Hematopoietic multipotent progenitor cell treated with erythropoietin and hydrocortisone succinate and interleukin-3 and kit ligand, for 8 days (in vitro differentiated cells): Measurements from ENCODE around the gene C16orf86.

Experiments
- DNase-seq: peaks from one replicate; pipeline ENCODE4 v3.0.0-alpha.2; 2015

C16orf86 gene

DNA sequence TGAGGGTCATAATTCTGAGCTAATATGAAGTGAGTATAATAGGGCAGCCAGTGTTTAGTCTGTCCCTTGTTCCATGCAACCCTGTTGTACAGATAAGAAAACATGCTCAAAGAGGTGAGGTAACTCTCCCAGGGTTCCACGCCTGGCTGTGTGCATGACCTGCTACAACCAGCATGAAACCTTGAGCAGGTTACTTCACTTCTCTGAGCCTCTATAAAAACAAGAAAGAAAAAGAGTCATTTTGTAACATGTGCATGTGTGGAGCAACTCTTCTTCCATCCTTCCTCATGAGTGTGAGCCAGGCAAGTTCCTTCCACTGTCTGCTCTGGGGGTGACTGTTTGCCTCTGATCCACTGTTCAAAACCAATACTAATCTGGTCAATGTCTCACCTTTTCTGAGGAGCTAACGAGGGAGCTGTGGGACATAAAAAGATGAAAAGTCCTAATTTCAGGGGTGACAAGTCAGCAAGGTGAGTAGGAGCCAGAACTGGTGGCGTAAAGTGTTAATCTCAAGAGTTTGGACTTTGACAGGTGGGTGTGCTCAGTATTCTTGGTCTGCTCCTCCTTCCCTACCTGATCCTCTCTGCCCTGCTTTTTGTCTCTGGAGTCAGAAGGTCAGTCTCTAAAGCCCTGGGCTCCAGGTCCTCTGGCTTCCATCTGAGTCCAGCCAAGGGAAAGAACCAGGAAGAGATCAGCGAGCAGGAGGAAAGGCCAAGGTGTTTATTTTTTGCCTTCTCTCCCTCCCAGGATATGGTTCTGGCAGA lies 31.0 kb downstream of the C16orf86 start:
- no peak for DNase-seq

DNA sequence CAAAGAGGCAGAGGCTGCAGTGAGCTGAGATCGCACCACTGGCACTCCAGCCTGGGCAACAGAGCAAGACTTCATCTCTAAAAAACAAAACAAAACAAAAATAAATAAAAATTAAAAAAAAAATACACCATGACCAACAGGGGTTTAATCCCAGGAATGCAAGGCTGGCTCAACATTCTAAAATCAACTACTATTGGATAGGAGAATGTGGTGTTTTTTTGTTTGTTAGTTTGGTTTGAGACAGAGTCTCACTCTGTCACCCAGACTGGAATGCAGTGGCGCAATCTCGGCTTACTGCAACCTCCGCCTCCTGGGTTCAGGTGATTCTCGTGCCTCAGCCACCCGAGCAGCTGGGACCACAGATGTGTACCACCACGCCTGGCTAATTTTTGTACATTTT lies 32.7 kb downstream of the C16orf86 start:
- DNase-seq, result no peak

DNA sequence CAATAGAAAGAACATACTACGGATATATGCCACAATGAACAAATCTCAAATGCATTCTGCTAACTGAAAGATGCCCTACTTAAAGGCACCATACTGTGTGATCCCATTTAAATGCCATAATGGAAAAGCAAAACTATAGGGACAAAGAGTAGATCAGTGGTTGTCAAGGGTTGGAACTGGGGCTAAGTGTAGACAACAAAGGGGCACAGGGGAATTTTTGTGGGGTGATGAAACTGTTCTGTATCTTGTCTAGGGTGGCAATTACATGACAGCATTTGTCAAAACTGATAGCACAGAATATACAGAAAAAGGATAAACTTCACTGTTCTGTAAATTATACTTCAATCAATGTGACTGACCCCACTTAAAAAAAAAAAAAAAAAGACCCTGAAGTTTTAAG lies 34.8 kb downstream of the C16orf86 start:
- no peak for DNase-seq

DNA sequence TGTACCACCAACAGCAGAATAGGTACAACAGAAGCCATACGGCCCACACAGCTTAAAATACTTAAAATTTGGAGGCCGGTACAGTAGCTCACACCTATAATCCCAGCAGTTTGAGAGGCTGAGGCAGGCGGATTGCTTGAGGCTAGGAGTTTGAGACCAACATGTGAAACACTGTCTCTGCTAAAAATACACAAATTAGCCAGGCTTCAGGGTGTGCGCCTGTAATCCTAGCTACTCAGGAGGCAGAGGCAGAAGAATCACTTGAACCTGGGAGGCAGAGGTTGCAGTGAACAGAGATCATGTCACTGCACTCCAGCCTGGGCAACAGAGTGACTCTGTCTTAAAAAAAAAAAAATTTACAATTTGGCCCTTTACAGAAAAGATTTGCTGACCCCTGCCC lies 35.5 kb downstream of the C16orf86 start:
- no peak for DNase-seq

DNA sequence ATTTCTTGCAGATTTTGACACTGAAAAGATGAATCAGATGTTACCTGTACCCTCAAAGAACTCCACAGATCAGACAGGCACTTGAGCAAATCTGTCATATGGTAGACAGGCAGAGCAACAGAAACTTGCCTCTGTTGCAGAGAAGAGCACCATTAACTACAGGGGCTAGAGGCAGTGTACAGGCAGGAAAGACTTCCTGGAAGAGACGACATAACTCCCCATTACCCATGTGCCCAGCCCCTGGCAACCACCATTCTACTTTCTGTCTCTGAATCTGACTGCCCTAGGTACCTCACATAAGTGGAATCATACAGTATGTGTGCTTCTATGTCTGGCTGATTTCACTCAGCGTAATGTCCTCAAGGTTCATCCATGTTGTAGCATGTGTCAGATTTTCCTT lies 37.0 kb downstream of the C16orf86 start:
- DNase-seq, result no peak

DNA sequence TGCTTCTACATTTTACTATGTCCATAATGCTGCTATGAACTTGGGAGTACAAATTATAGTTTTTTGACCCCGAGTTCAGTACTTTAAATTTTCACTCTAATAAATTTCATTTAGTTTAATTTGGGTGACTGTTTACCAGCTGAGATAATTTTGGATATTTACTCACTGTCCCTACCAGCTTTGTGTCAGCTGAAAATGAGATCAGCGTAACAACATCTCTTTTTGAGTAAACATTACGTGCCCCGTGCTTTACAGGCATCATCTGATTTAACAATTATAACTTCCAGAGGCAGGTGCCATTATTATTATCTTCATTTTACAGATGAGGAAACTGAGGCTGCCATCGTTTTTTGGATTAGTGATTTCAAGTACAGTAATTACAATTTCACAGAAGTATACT lies 37.5 kb downstream of the C16orf86 start:
- no peak for DNase-seq

DNA sequence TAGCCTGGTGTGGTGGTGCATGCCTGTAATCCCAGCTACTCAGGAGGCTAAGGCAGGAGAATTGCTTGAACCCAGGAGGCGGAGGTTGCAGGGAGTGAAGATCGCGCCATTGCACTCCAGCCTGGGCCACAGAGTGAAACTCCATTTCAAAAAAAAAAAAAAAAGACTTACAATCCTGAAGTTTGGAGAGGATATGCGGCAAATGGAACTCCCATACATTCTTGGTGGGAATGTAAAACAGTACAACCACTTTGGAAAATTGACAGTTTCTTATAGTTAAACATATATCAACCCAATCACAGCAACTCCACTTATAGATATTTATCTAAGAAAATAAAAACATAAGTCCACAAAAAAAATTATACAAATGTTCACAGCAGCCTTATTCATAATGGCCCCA lies 40.6 kb downstream of the C16orf86 start:
- no peak for DNase-seq

DNA sequence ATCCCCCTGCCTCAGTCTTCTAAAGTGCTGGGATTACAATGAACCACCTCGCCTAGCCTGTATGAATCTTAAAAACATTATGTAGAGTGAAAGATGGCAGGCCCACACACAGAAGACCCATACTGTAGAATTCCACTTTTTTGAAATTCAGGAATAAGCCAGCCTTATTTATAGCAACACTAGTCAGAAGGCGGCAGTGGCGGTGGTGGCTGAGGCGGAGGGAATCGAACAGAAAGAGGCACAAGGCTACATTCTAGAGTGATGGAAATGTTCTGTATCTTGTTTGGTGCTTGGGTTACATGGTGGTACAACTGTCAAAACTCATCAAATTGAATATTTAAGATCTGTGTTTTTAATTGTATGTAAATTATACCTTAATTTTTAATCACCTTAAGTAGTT lies 41.2 kb downstream of the C16orf86 start:
- no peak for DNase-seq

DNA sequence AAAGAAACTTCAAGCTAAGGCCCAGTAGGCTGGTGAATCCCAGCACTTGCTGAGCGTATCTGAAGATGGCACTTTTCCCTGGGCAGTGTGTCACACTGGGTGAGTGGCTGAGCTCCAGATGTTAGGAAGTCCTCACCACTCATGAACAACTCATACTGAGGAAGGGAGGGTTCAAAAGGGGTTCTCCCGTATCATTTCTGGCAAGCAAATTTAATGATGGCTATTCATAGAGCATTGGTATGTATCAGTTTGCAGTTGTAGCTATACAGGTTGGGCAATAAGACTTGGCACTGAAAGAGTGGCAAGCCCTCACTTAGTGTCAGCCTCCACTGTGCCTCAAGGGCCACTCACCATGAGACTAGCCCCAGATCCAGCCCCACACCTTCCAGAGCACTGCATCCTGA lies 41.8 kb downstream of the C16orf86 start:
- DNase-seq, result no peak

DNA sequence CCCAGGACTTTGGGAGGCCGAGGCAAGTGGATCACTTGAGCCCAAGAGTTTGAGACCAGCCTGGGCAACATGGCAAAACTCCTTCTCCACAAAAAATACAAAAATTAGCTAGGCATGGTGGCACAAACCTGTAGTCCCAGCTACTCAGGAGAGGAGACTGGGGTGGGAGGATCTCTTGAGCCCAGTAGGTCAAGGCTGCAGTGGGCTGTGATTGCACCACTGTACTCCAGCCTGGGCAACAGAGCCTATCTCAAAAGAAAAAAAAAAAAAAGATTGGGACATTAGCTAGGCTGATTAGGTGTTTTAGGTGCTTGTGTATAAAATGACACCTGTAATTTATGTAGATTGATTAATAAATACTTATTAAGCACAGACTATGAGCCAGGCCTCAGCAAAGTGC lies 42.4 kb downstream of the C16orf86 start:
- no peak for DNase-seq

DNA sequence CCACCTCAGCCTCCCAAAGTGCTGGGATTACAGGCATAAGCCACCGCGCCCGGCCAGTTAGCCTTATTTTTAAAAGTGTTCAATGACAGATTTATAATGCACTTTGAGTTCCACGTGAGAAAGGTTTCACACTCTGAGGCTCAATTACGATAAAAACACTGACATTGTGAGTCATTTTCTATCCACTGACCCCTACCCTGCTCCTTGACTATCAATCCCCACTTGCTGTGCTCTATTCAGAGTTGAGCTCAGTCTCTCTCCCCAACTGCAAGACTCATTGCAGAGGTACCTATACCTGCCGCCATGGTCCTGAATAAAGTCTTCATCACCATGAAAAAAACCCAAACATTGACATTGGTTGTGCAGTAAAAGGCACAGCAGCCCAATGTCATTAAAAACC lies 44.0 kb downstream of the C16orf86 start:
- DNase-seq, result no peak

DNA sequence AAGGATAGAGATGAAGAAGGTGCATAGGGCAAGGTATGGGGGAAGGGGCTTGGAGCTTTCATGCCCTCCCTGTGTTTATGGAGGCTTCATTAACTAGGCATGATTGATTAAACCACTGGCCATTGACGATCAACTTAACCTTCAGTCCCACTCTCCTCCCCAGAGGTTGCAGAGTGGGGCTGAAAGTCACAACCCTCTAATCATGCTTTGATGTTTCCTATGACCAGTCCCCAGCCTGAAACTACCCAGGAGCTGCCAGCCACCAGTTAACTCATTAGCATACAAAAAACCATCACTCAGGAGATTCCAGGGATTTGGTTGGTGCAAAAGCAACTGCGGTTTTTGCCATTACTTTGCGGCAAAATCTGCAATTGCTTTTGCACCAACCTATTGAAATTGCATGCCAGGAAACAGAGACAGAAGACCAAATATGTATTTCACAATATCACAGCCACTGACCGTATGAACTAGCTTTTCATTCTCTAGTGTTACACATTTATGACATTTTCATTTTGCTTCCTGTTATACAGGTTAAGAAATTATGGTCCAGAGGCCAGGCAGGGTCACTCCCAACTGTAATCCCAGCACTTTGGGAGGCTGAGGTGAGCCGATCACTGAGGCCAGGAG lies 47.1 kb downstream of the C16orf86 start:
- no peak for DNase-seq

DNA sequence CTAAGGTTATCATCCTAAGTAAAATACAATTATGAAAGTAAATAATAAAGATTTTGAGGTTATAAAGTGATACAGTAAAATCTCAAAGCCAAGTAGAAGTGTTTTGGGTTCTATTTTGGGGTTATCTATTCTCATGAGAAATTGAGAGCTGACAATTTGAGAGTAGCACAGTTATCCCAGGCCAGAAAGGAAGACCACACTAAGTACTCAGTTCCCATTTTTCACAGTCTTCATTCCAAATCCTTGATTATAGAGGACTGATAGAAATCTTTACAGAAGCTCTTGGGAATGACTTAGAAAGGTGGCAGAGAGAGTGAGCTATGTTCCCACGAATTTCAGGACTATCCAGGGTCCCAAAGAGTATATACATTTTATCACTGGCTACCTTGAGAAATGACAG lies 47.9 kb downstream of the C16orf86 start:
- no peak for DNase-seq

DNA sequence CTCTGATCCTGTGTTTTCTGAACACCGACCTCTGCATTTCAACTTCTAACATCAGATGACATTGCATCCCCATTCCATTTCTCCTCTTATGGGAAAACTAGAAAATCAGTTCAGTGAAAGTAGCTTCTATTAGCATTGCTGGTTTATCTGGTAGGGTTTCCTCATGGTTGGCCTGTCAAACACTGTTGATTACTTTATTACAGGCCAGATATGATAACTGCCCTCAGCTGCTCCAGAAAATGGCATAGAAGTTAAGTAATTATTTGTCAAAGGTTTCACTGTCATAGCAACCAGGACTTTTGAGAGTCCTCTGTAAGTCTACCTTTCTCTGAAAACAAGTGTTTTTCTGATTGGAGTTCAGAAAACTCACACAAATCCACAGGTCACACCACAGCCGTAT lies 49.5 kb downstream of the C16orf86 start:
- DNase-seq, result no peak
